Ishikawa (cell line): ENCODE measurements around the gene SEMA3A.

Experiments
- CEBPB ChIP-seq: IDR thresholded peaks from 2 replicates; pipeline ENCODE4 v1.6.1; 2012
- CREB1 ChIP-seq: IDR thresholded peaks from 2 replicates; pipeline ENCODE4 v1.6.1; 2012; ENCODE audit warnings: low read depth
- EGR1 ChIP-seq: IDR thresholded peaks from 2 replicates; pipeline ENCODE4 v1.6.1; 2012
- EP300 ChIP-seq: IDR thresholded peaks from 2 replicates; pipeline ENCODE4 v1.6.1; 2012; ENCODE audit warnings: borderline replicate concordance
- FOXM1 ChIP-seq: IDR thresholded peaks from 2 replicates; pipeline ENCODE4 v1.6.1; 2012; ENCODE audit warnings: low read depth, borderline replicate concordance
- NFIC ChIP-seq: IDR thresholded peaks from 2 replicates; pipeline ENCODE4 v1.6.1; 2012
- RAD21 ChIP-seq: IDR thresholded peaks from 2 replicates; pipeline ENCODE4 v1.6.1; 2012; ENCODE audit warnings: low read depth
- REST ChIP-seq: IDR thresholded peaks from 2 replicates; pipeline ENCODE4 v1.6.1; 2012; ENCODE audit warnings: low read depth, mild to moderate bottlenecking
- TAF1 ChIP-seq: IDR thresholded peaks from 2 replicates; pipeline ENCODE4 v1.6.1; 2012; ENCODE audit warnings: low read depth, mild to moderate bottlenecking
- TCF12 ChIP-seq: IDR thresholded peaks from 2 replicates; pipeline ENCODE4 v1.6.1; 2012; ENCODE audit warnings: low read depth
- TEAD4 ChIP-seq: IDR thresholded peaks from 2 replicates; pipeline ENCODE4 v1.6.1; 2012
- USF1 ChIP-seq: IDR thresholded peaks from 2 replicates; pipeline ENCODE4 v1.6.1; 2012
- YY1 ChIP-seq: IDR thresholded peaks from 2 replicates; pipeline ENCODE4 v1.6.1; 2012; ENCODE audit warnings: low read depth
- ZBTB7A ChIP-seq: IDR thresholded peaks from 2 replicates; pipeline ENCODE4 v1.6.1; 2012; ENCODE audit warnings: low read depth
- TF ChIP-seq, protein P1 (sequence below): IDR thresholded peaks from 2 replicates; pipeline ENCODE4 v1.6.1; 2012

SEMA3A gene

GRCh38 chr7:84228526-84228925, 33.9 kb upstream of the SEMA3A start:
- TF ChIP-seq, protein P1, sequence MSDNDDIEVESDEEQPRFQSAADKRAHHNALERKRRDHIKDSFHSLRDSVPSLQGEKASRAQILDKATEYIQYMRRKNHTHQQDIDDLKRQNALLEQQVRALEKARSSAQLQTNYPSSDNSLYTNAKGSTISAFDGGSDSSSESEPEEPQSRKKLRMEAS: no peak
- TF ChIP-seq ZBTB7A (no peak), CEBPB (no peak), TCF12 (no peak), YY1 (no peak), NFIC (no peak), USF1 (no peak), TAF1 (no peak), FOXM1 (no peak), REST (no peak), EGR1 (no peak), TEAD4 (no peak), EP300 (no peak), CREB1 (no peak), RAD21 (no peak)

- TF ChIP-seq NFIC (0 out of 2 replicates have a peak, but pooled peaks have one; percentile 5), REST (no peak)
These were observed 32.2 kb upstream of the SEMA3A start for GRCh38 chr7:84226759-84227158.

DNA sequence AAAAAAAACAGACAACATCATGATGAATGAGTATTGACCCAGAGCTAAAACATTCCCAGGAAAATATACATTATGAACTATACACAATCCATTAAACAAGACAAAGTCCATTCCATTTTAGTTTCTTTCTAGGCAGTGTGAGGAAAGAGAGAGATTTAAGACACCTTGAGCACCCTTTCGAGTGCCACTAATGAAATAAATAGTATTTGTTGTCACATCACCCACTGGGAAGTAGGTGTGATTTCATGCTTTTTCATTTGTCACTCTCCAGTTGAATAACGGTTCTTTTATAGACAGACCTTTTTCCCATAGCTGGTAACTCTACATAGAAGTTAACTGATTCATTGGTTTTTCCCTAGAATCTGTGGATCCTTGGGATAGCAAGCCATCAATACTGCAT, 29.9 kb upstream of the SEMA3A start:
- no peak for TF ChIP-seq EGR1
- TF ChIP-seq RAD21: no peak
- no peak for TF ChIP-seq USF1
- TF ChIP-seq TEAD4: no peak

DNA sequence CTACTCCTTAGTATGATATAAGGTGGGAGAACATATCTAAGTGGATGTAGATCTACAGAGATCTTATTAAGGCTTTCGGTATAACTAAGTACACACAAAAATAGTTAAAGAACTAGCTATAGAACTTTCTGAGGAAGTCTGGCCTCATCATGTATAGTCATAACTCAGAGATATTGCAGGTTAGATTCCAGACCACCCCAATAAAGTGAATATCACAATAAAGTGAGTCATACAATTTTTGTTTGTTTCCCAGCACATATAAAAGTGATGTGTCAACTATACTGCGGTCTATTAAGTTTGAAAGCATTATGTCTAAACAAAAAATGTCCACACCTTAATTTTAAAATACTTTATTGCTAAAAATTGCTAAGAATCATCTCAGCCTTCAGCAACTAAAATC, 24.7 kb upstream of the SEMA3A start:
- no peak for TF ChIP-seq TCF12
- no peak for TF ChIP-seq FOXM1
- no peak for TF ChIP-seq TAF1
- TF ChIP-seq ZBTB7A: no peak
- TF ChIP-seq TEAD4: no peak
- no peak for TF ChIP-seq EGR1
- TF ChIP-seq EP300: no peak
- no peak for TF ChIP-seq CEBPB
- TF ChIP-seq NFIC: no peak
- no peak for TF ChIP-seq REST
- TF ChIP-seq USF1: no peak
- no peak for TF ChIP-seq RAD21
- no peak for TF ChIP-seq YY1
- TF ChIP-seq, protein P1: no peak
- TF ChIP-seq CREB1: no peak

DNA sequence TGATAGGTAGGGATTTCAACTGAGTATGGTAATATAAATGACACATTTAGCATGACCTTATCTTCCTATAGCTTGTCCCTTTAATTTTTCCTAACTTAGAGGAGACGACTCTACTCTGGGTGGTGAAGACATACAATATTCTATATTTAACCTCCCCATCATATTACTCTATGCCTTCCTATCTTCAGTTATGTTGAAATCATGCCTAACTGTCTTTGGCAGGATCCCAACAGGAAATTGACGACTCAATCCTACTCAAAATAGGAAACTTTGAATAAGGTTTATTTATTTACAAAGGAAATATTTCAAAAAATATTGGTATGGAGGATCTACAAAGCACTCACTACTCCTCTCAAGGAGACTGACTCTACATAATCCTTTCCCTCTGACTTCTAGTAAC, 24.1 kb upstream of the SEMA3A start:
- TF ChIP-seq, protein P1: no peak
- TF ChIP-seq YY1: no peak
- TF ChIP-seq CREB1: no peak
- TF ChIP-seq NFIC: no peak
- TF ChIP-seq ZBTB7A: no peak
- no peak for TF ChIP-seq FOXM1
- no peak for TF ChIP-seq CEBPB
- TF ChIP-seq EGR1: no peak
- TF ChIP-seq TEAD4: no peak
- TF ChIP-seq TCF12: no peak
- no peak for TF ChIP-seq TAF1
- no peak for TF ChIP-seq EP300
- no peak for TF ChIP-seq USF1
- no peak for TF ChIP-seq RAD21
- TF ChIP-seq REST: no peak
